Astrocyte (in vitro differentiated cells and primary cell): ENCODE measurements around the gene CDKN1C. TPM values are rescaled to one million over a fixed set of nuclear protein-coding genes. Genes with fewer than 3 reads are reported as not detected.

ENCODE experiments used
- DNase-seq: peaks from one replicate; pipeline ENCODE4 v3.0.0-alpha.2; 2010; ENCODE audit warnings: low read depth
- FAIRE-seq: peaks from 2 replicates; lab custom pipeline; 2011; peaks lifted over from hg19 to GRCh38; lab: Jason Lieb, UNC
- H2AFZ ChIP-seq: 2 replicates; pipeline ENCODE4 v1.6.0; 2012; ENCODE audit warnings: low read depth, low read length, inconsistent platforms
- H3K27ac ChIP-seq: 2 replicates; pipeline ENCODE4 v1.5.1; 2011; ENCODE audit warnings: low read depth, low read length, inconsistent platforms
- H3K27me3 ChIP-seq: 2 replicates; pipeline ENCODE4 v1.6.0; 2011; ENCODE audit warnings: low read length, inconsistent platforms; ENCODE audit not compliant: insufficient read depth
- H3K36me3 ChIP-seq: 2 replicates; pipeline ENCODE4 v1.5.1; 2011; ENCODE audit warnings: low read length, inconsistent platforms; ENCODE audit not compliant: insufficient read depth
- H3K4me1 ChIP-seq: 2 replicates; pipeline ENCODE4 v1.5.1; 2011; ENCODE audit warnings: low read length, inconsistent platforms; ENCODE audit not compliant: insufficient read depth
- H3K4me2 ChIP-seq: 2 replicates; pipeline ENCODE4 v1.6.0; 2012; ENCODE audit warnings: low read length, inconsistent platforms
- H3K4me3 ChIP-seq: 2 replicates; pipeline ENCODE4 v1.5.1; 2011; ENCODE audit warnings: low read depth, mild to moderate bottlenecking, low read length, inconsistent platforms; ENCODE audit not compliant: insufficient read depth
- H3K79me2 ChIP-seq: 2 replicates; pipeline ENCODE4 v1.6.0; 2012; ENCODE audit warnings: mild to moderate bottlenecking, low read length, inconsistent platforms; ENCODE audit not compliant: insufficient read depth
- H3K9ac ChIP-seq: 2 replicates; pipeline ENCODE4 v1.6.0; 2012; ENCODE audit warnings: mild to moderate bottlenecking, low read length, inconsistent platforms
- H3K9me3 ChIP-seq: 2 replicates; pipeline ENCODE4 v1.5.1; 2012; ENCODE audit warnings: low read depth, mild to moderate bottlenecking, low read length, inconsistent platforms; ENCODE audit not compliant: insufficient read depth
- H4K20me1 ChIP-seq: 2 replicates; pipeline ENCODE4 v1.6.0; 2012; ENCODE audit warnings: low read length, inconsistent platforms; ENCODE audit not compliant: insufficient read depth
- H3K27ac Mint-ChIP-seq: one replicate; pipeline ENCODE4 v1.8.0; 2021; ENCODE audit warnings: mild to moderate bottlenecking, mixed read lengths; ENCODE audit not compliant: unreplicated experiment
- H3K27me3 Mint-ChIP-seq: one replicate; pipeline ENCODE4 v1.8.0; 2021; ENCODE audit warnings: low read depth, mixed read lengths; ENCODE audit not compliant: unreplicated experiment
- H3K36me3 Mint-ChIP-seq: one replicate; pipeline ENCODE4 v1.8.0; 2021; ENCODE audit warnings: low read depth, mixed read lengths; ENCODE audit not compliant: unreplicated experiment
- H3K4me1 Mint-ChIP-seq: one replicate; pipeline ENCODE4 v1.8.0; 2021; ENCODE audit warnings: low read depth, mixed read lengths; ENCODE audit not compliant: unreplicated experiment
- H3K4me3 Mint-ChIP-seq: one replicate; pipeline ENCODE4 v1.8.0; 2021; ENCODE audit warnings: mild to moderate bottlenecking, moderate library complexity, mixed read lengths; ENCODE audit not compliant: unreplicated experiment
- H3K9me3 Mint-ChIP-seq: one replicate; pipeline ENCODE4 v1.8.0; 2021; ENCODE audit warnings: mild to moderate bottlenecking, mixed read lengths; ENCODE audit not compliant: unreplicated experiment
- EZH2 ChIP-seq: IDR thresholded peaks from 2 replicates; pipeline ENCODE4 v1.6.1; 2012; ENCODE audit warnings: mild to moderate bottlenecking, low read length, inconsistent platforms; ENCODE audit not compliant: insufficient read depth
- total RNA-seq: library from RNA; stranded (reverse); gene quantifications from 2 replicates; pipeline ENCODE4 v1.2.1, GENCODE V29; 2021
- TF ChIP-seq, protein P1 (sequence below): IDR thresholded peaks from 2 replicates; pipeline ENCODE4 v1.5.1; 2011; ENCODE audit warnings: low read depth, mild to moderate bottlenecking, inconsistent platforms, low read length, moderate library complexity; ENCODE audit not compliant: insufficient read depth

Gene CDKN1C
- total RNA-seq, 1 donor from 2014 or later = 7.5 TPM

DNA sequence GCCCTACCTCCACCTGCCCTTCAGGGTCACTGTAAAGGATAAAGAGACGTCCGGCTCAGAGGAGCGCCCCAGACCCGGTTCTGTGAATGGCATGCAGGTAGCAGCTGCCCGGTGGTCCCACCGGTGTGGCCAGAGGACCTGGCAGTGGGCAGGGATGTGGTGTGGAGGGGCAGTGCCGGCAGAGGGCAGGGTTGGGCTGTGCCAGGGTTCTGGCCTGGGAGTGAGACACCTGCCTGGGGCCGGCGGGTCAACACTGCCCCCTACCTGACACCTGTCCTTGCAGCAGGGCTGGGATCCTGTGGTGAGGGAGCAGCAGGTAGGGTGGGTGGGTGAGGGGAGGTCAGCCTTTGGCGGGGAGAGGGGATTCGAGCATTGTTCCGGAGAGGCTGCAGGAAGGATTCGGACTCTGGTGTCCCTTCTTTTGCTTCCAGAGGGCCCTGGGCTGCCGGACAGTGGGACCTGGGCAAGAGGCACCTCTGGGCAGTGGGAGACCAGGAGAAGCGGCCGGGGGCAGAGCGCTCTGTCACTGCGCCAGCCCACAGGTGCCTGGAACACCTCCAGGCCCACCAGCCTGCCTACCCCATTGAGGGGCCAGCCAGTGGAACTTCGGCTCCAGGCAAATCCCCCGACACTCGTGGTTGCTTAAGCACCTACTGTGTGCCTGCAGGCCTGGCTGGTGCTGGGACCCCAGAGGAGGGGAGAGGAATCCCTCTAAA lies 45.3 kb upstream of the CDKN1C start:
- Histone ChIP-seq H3K79me2 (peaks cover 30% of the 10 kb centered on the region), H4K20me1 (peaks cover 28% of the 10 kb centered on the region), H3K27ac (peak overlapping the region; percentile 87), H2AFZ (peak overlapping the region; percentile 33), H3K27me3 (no peaks in the 10 kb centered on the region), H3K9me3 (no peaks in the 10 kb centered on the region), H3K4me2 (peak overlapping the region; percentile 97), H3K4me3 (peak overlapping the region; percentile 48), H3K4me1 (peaks cover 45% of the 10 kb centered on the region), H3K36me3 (no peaks in the 10 kb centered on the region), H3K9ac (peak overlapping the region; percentile 76)
- Mint-ChIP-seq H3K27ac (peak overlapping the region; percentile 72), H3K9me3 (no peaks in the 10 kb centered on the region), H3K4me3 (peak overlapping the region; percentile 73), H3K36me3 (no peaks in the 10 kb centered on the region), H3K4me1 (peaks cover 12% of the 10 kb centered on the region), H3K27me3 (no peaks in the 10 kb centered on the region)
- FAIRE-seq (no peak), DNase-seq (no peak)
- TF ChIP-seq, protein P1, sequence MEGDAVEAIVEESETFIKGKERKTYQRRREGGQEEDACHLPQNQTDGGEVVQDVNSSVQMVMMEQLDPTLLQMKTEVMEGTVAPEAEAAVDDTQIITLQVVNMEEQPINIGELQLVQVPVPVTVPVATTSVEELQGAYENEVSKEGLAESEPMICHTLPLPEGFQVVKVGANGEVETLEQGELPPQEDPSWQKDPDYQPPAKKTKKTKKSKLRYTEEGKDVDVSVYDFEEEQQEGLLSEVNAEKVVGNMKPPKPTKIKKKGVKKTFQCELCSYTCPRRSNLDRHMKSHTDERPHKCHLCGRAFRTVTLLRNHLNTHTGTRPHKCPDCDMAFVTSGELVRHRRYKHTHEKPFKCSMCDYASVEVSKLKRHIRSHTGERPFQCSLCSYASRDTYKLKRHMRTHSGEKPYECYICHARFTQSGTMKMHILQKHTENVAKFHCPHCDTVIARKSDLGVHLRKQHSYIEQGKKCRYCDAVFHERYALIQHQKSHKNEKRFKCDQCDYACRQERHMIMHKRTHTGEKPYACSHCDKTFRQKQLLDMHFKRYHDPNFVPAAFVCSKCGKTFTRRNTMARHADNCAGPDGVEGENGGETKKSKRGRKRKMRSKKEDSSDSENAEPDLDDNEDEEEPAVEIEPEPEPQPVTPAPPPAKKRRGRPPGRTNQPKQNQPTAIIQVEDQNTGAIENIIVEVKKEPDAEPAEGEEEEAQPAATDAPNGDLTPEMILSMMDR = no peak
- TF ChIP-seq EZH2 = no peak

DNA sequence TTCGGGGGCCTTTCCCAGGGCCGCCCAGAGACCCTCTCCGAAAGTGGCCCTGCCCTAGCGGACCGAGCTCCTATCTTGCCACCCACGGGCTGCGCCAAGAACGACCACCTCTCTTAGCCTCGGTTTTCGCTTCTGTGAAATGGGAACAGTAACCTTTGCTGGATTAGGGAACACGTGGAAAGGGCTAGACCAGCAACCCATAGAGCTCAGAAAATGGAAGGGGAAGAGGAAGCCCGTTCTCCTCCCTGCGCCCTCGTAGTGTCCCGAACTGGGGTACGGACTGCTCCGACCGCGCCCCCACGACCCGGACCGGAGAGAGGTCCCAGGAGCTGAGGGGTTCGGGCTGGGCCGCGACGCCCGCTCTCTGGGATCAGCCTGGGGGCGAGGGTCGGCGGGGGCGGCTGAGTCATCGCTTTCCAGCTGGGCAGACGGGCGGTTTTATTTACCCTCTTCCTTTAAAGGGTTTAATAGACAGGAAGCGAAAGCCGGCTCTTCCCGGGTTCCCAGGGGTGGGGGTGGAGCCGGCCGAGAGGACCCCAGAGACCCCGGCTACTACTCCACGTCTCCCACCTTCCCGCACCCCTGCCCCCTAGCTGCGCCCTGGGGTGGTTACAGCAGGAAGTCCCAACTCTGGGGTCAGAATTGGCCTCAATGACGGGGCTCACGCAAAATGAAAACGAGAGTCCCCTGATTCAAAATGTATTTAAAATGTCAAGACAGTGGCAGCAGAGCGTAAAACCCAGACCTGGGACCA lies 44.6 kb upstream of the CDKN1C start:
- no peaks in the 10 kb centered on the region for H3K27me3 ChIP-seq
- Mint-ChIP-seq H3K27me3 (no peaks in the 10 kb centered on the region), H3K36me3 (no peaks in the 10 kb centered on the region), H3K9me3 (no peaks in the 10 kb centered on the region), H3K4me1 (peaks cover 12% of the 10 kb centered on the region), H3K4me3 (peak overlapping the region; percentile 76), H3K27ac (peak overlapping the region; percentile 81)
- H2AFZ ChIP-seq = peak overlapping the region; percentile 33
- H3K9me3 ChIP-seq = no peaks in the 10 kb centered on the region
- TF ChIP-seq EZH2 = no peak
- TF ChIP-seq, protein P1 = peak; percentile 4
- H3K79me2 ChIP-seq = peaks cover 32% of the 10 kb centered on the region
- no peaks in the 10 kb centered on the region for H3K36me3 ChIP-seq
- H3K4me3 ChIP-seq = peak overlapping the region; percentile 48
- FAIRE-seq = no peak
- H4K20me1 ChIP-seq = peaks cover 33% of the 10 kb centered on the region
- H3K9ac ChIP-seq = peak overlapping the region; percentile 76
- DNase-seq = no peak
- peaks cover 45% of the 10 kb centered on the region for H3K4me1 ChIP-seq
- peak overlapping the region; percentile 97 for H3K4me2 ChIP-seq
- H3K27ac ChIP-seq = peak overlapping the region; percentile 87
